Measurements from ENCODE around the gene GID8. TPM values are rescaled to one million over a fixed set of nuclear protein-coding genes. Genes with fewer than 3 reads are reported as not detected.
A peak's percentile ranks its signal among the peaks of the same experiment; 100 is the strongest.

The GID8 gene
- total RNA-seq, 1 donor from 2014 or later: 9.2 TPM

DNA sequence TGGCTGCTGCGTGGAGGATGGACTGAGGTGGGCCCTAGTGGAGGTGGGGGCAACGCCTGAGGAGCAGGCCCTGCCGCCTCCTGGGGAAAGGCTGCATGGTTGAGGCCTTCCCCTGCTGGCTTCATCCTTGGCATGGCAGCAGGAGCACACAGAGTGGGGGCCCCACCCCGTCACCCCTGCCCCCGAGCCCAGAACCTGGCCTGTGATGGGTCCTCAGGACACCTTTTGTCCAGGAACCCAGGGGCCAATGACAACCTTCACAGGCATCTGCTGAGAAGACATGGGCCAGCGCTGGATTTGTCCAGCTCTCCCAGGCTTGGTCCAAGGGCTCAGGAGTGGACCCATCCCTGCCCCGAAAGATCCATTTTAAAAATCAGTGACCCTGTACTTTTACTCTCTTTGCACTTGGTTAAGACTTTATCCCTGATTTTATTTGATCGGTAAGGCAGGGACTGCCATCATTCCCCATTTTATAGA is 14.0 kb downstream of the GID8 start:
- Histone ChIP-seq H3K9me3 (no peaks in the 10 kb centered on the region), H3K36me3 (peaks cover 13 to 29% of the 10 kb centered on the region in 2 donors), H3K27ac (peak overlapping the region; percentile 87 to 88), H3K27me3 (no peaks in the 10 kb centered on the region), H3K4me3 (peak overlapping the region; percentile 26 to 59), H3K4me1 (peaks cover 8 to 15% of the 10 kb centered on the region in 2 donors)
- TF ChIP-seq CTCF (IDR thresholded peaks at IDR 0.05): no peak
- intact Hi-C loops (cut with DNase I): loop anchor here (1.0 kb wide), 1 partner anchor 14 kb away; the partner anchor contains the start of gene GID8
- no peak for DNase-seq (ENCODE audit: low spot score in 2 of 2)

DNA sequence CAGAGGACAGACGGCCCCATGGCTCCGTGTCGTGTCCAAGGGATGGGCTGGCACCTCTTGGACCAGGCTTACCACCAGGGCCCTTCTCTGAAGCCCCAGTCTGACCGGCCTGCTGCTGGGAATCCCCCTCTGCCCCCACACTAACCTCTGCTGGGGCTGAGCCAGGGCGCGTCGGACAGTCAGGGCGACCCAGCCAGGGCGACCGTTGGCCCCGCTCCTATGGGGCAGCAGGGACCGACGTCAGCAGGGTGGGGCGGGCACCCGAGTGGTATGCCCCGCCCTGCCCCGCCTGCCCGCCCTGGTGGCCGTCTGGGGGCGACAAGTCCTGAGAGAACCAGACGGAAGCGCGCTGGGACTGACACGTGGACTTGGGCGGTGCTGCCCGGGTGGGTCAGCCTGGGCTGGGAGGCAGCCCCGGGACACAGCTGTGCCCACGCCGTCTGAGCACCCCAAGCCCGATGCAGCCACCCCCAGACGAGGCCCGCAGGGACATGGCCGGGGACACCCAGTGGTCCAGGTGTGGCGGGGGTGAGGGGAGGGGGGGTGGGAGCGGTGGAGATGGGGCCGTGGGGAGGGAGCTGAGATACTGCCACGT is 14.5 kb downstream of the GID8 start, which contains the start of gene SLC17A9:
TSS of gene SLC17A9 (plus strand) at position 337 of the 595 bp plus-strand sequence. CDS start at position 459, 122 bp downstream.
- no peak for TF ChIP-seq CTCF (IDR thresholded peaks at IDR 0.05)
- Histone ChIP-seq H3K27me3 (no peaks in the 10 kb centered on the region), H3K4me3 (peak within 1 kb of the TSS; percentile 26 to 59), H3K9me3 (no peaks in the 10 kb centered on the region), H3K4me1 (peaks cover 8 to 15% of the 10 kb centered on the region in 2 donors), H3K27ac (peak within 1 kb of the TSS; percentile 87 to 88), H3K36me3 (peaks cover 7 to 24% of the 10 kb centered on the region in 2 donors)
- intact Hi-C loops (cut with DNase I): loop anchor here (1.0 kb wide), 1 partner anchor 14 kb away; the partner anchor contains the start of gene GID8
- peak; percentile 38 to 87 for DNase-seq (ENCODE audit: low spot score in 2 of 2)

DNA sequence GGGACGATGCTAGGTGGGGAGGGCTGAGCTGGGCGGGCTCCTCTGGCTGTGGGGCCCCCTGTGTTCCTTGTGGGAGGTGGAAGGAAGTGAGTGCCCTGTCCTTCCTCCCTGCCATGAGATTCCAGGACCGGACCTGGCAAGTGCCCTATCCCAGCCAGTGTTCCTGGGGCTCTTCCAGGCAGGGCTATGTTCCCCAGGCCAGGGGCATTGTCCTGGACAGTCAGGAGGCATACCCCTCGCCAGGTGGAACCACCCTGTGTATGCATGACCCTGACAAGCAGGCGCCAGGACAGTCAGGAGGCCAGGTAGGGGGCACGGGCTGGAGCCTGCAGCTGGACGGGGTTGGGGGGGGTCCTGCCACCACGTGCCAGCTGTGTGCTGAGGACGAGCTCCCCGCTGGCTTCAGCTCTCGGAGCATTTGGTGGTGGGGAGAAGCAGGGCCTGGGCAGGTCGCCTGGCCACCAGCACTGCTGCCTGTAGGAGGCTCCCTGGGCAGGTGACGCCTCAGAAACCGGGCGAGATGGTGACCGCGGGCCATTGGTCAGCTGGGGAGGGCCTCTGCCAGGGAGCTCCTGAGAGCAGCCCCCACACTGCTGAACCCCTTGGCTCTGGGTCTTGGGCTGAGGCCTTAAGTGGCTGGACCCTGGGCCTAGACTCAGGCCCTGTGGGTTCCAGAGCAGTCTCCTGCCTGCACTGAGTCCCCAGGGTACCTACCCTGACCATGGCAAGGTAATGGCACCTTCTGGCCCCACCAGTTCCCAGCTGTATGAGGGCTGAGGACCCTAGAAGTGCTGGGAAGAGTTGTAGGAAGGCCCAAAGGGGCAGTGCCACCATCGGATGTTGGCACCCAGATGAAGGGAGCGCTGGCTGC is 15.3 kb downstream of the GID8 start:
- H3K36me3 ChIP-seq: peaks cover 3 to 16% of the 10 kb centered on the region in 2 donors
- H3K27ac ChIP-seq: peak overlapping the region; percentile 87 to 88
- no peak for DNase-seq (ENCODE audit: low spot score in 2 of 2)
- no peak for TF ChIP-seq CTCF (IDR thresholded peaks at IDR 0.05)
- H3K4me3 ChIP-seq: peak overlapping the region; percentile 26 to 59
- H3K9me3 ChIP-seq: no peaks in the 10 kb centered on the region
- no peaks in the 10 kb centered on the region for H3K27me3 ChIP-seq
- intact Hi-C loops (cut with DNase I): loop anchor here (1.0 kb wide), 1 partner anchor 15 kb away; the partner anchor contains the start of gene GID8
- H3K4me1 ChIP-seq: peaks cover 8 to 15% of the 10 kb centered on the region in 2 donors

DNA sequence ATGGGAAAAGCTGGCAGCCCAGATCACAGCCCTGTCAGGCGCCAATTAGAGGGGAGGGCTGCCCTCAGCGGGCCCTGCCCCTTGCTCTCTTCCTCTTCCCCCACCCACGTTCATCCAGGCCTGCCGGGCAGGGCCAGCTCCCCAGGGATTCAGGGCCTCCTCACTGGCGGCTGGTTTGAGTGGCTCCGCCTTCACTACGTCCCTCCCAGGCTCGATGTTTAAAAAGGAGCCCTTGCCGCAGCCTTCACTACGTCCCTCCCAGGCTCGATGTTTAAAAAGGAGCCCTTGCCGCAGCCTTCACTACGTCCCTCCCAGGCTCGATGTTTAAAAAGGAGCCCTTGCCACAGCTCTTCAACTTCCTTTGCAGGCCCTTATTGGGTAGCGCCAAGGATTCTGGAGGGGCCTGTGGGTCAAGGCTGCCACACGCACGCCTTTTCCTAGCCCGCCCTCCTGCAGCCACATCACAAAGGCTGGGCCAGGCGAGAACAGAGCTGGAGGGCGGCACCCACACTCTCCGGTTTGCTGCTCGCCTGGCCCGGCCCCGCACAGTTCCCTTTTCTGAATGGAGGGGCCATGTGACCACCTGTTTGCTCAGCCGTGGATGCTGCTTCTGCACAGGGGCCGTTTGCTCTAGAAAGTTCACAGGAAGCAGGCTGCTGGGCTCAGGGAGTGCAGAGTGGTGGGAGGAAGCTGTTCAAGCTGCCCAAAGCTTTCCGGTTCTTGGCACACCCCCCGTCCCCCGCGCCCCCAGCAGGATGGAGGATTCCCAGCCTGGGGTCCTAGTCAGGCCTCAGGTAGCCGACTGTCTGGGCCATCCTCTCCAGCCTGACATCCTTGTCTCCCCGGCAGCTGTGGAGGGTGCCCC is 16.1 kb downstream of the GID8 start:
- TF ChIP-seq CTCF (IDR thresholded peaks at IDR 0.05): no peak
- intact Hi-C loops (cut with DNase I): no loop called here
- peaks cover 0 to 14% of the 10 kb centered on the region in 2 donors for H3K36me3 ChIP-seq
- peak overlapping the region; percentile 87 to 88 for H3K27ac ChIP-seq
- peak overlapping the region; percentile 26 to 59 for H3K4me3 ChIP-seq
- H3K4me1 ChIP-seq: peaks cover 8 to 15% of the 10 kb centered on the region in 2 donors
- DNase-seq (ENCODE audit: low spot score in 2 of 2): peak; percentile 56 to 88
- H3K9me3 ChIP-seq: no peaks in the 10 kb centered on the region
- no peaks in the 10 kb centered on the region for H3K27me3 ChIP-seq

Measured in ascending aorta (tissue), 2 donors.